Right atrium auricular region (tissue), 2 donors: Measurements from ENCODE around the gene RANBP3. TPM values are rescaled to one million over a fixed set of nuclear protein-coding genes. Genes with fewer than 3 reads are reported as not detected.
A peak's percentile ranks its signal among the peaks of the same experiment; 100 is the strongest.

Experiments used
- DNase-seq: peaks from one replicate; pipeline ENCODE4 v3.0.0-alpha.2; 2019; ENCODE audit warnings: low spot score
- H3K27ac ChIP-seq, 2 donors: fragments of 200-600 bp; sonication (generic); 1 replicate in 1 of 2; 2 replicates in 1 of 2; pipeline ENCODE4 v1.5.1; 2016 to 2019
- H3K27me3 ChIP-seq, 2 donors: fragments of 200-600 bp; sonication (generic); one replicate each; pipeline versions ENCODE4 v1.5.1 to v1.6.0; 2017 to 2019
- H3K36me3 ChIP-seq: fragments of 200-600 bp; sonication (generic); one replicate; pipeline ENCODE4 v1.5.1; 2016
- H3K4me1 ChIP-seq, 2 donors: fragments of 200-600 bp; sonication (generic); one replicate each; pipeline versions ENCODE4 v1.5.1 to v1.6.0; 2017 to 2019
- H3K4me3 ChIP-seq, 2 donors: fragments of 200-600 bp; sonication (generic); 1 replicate in 1 of 2; 2 replicates in 1 of 2; pipeline ENCODE4 v1.5.1; 2017 to 2019; ENCODE audit warnings: mild to moderate bottlenecking in 1 of 2, moderate library complexity in 1 of 2
- H3K9me3 ChIP-seq, 2 donors: fragments of 200-600 bp; sonication (generic); one replicate each; pipeline ENCODE4 v1.5.1; 2019
- total RNA-seq, 2 donors: library from RNA; depleted of rRNA; stranded (reverse); fragments of >200 nt; gene quantifications; one replicate each; pipeline ENCODE4 v1.1.0, GENCODE V29; 2016
- TF ChIP-seq, protein P1 (sequence below), 2 donors: fragments of 200-600 bp; sonication (generic); IDR thresholded peaks; one replicate each; pipeline ENCODE4 v1.5.1; 2019; ENCODE audit warnings: antibody characterized with exemption in 2 of 2

RANBP3 gene
- total RNA-seq, 2 donors from 2014 or later: 53.6 to 54.7 TPM

DNA sequence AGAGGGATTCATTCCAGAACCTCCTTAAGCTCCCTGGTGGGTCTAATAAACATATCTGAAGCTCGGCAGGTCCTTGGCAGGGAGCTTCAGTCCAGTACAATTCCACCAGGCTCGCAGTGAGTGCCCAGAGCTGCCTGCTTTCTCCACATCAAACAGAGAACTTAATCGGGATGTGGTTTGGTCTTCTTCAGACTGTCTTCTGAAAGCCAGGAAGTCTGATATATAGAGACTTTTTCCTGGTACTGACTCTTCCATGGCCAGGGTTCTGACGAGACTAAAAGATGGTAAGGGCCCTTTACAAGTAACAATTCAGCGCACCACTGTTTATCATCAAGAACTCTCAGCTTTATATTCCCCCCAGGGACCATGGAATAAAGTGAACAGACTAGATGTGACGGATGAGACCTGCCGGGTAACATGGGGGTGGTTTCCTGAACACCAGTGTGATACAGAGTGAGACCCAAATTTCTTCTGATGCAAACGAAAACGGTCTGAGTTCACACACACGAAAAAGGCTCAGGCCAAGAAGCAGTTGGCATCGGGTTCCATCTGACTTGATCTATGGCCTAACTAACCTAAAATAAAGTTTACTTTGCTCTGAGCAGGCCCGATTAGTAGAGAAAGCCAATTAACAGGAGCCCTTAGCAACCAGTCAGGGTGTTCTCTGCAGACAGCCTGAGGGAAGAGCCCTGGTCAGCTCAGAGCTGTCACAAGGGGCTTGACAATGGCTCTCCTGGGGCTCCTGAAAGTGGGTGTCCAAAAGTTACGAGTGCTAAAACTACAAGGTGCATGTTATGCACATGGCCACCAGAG lies 29.0 kb downstream of the RANBP3 start:
- Histone ChIP-seq H3K27ac (peak overlapping the region; percentile 5 to 86), H3K36me3 (no peaks in the 10 kb centered on the region), H3K4me3 (no peak overlapping the region)

DNA sequence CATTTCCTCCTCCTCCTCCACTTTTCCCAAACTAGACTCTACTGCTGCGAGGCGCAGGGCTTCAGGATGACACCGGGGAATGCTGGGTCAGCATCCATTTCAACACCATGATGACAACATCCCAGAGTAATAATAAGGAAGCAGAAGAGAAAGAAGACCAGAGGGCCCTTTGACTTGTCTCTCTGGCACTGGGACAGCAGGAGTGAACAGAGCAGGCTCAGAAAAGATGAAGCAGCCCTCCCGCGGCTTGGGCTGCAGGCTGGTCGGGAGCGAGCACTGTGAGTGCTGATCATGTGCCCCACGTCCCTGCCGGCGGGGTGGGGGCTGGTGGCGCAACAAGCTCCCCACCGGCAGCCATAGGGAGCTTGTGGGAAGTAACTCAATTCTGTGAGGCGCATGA lies 30.5 kb downstream of the RANBP3 start:
- Histone ChIP-seq H3K9me3 (no peaks in the 10 kb centered on the region), H3K27me3 (no peaks in the 10 kb centered on the region), H3K4me1 (peaks cover 0 to 84% of the 10 kb centered on the region in 2 donors), H3K4me3 (peak overlapping the region in 1 of 2 donors; percentile 7), H3K27ac (peak overlapping the region; percentile 61 to 86), H3K36me3 (no peaks in the 10 kb centered on the region)
- peak; percentile 82 for DNase-seq
- TF ChIP-seq, protein P1, sequence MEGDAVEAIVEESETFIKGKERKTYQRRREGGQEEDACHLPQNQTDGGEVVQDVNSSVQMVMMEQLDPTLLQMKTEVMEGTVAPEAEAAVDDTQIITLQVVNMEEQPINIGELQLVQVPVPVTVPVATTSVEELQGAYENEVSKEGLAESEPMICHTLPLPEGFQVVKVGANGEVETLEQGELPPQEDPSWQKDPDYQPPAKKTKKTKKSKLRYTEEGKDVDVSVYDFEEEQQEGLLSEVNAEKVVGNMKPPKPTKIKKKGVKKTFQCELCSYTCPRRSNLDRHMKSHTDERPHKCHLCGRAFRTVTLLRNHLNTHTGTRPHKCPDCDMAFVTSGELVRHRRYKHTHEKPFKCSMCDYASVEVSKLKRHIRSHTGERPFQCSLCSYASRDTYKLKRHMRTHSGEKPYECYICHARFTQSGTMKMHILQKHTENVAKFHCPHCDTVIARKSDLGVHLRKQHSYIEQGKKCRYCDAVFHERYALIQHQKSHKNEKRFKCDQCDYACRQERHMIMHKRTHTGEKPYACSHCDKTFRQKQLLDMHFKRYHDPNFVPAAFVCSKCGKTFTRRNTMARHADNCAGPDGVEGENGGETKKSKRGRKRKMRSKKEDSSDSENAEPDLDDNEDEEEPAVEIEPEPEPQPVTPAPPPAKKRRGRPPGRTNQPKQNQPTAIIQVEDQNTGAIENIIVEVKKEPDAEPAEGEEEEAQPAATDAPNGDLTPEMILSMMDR (IDR thresholded peaks at IDR 0.05): no peak

More for the DNA sequence above, 29.0 kb downstream of the RANBP3 start:
- H3K4me1 ChIP-seq: peaks cover 0 to 86% of the 10 kb centered on the region in 2 donors
- H3K27me3 ChIP-seq: no peaks in the 10 kb centered on the region
- H3K9me3 ChIP-seq: no peaks in the 10 kb centered on the region
- no peak for DNase-seq
- TF ChIP-seq, protein P1 (IDR thresholded peaks at IDR 0.05): no peak

GRCh38 chr19:5943623-5944022 lies 34.3 kb downstream of the RANBP3 start:
- Histone ChIP-seq H3K27ac (no peak overlapping the region), H3K27me3 (no peaks in the 10 kb centered on the region), H3K9me3 (no peaks in the 10 kb centered on the region), H3K36me3 (peaks cover 11% of the 10 kb centered on the region), H3K4me3 (no peak overlapping the region), H3K4me1 (peaks cover 0 to 55% of the 10 kb centered on the region in 2 donors)
- TF ChIP-seq, protein P1 (IDR thresholded peaks at IDR 0.05): no peak
- no peak for DNase-seq

DNA sequence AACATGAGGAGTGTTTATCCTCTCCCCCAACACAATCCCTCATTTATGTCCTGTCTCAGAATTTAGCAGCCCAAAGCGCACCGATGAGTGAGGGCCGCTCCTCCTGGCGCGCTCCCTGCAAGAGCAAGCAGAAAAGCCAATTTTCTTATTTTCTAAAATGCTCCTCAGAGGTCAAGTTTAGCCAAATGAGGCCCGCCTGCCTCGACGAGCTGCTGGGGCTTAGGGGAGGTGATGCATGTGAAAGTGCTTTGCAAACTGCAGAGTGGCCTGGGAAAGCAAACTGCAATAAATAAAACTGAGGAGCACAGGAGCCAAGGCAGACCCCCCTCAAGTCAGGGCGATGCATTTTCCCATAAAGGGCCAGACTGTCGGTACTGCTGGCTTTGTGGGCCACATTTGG lies 34.9 kb downstream of the RANBP3 start:
- no peak overlapping the region for H3K27ac ChIP-seq
- H3K4me3 ChIP-seq: no peak overlapping the region
- peaks cover 11% of the 10 kb centered on the region for H3K36me3 ChIP-seq
- H3K27me3 ChIP-seq: no peaks in the 10 kb centered on the region
- TF ChIP-seq, protein P1 (IDR thresholded peaks at IDR 0.05): no peak
- no peak for DNase-seq
- no peaks in the 10 kb centered on the region for H3K9me3 ChIP-seq
- H3K4me1 ChIP-seq: peaks cover 0 to 49% of the 10 kb centered on the region in 2 donors

DNA sequence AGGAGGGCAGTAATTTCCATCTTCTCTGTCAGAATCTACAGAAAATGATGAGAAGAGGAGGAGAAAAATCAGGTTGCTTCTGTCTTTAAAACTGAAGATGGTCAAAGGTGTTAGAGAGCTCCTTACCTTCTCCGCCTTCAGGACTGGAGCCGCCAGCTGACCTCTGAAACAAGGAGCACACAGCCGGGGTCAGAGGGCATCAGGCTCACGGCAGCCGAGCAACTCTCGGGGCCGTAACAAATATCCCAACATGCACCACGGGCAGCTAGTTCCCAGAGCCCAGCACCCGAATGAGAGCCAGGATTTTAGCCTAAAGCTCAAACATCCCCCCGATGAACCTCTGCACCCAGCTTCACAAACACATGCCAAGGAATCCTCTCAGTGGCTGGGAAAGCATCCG lies 36.3 kb downstream of the RANBP3 start:
- DNase-seq: no peak
- TF ChIP-seq, protein P1 (IDR thresholded peaks at IDR 0.05): no peak
- Histone ChIP-seq H3K4me3 (no peak overlapping the region), H3K36me3 (peaks cover 11% of the 10 kb centered on the region), H3K27me3 (no peaks in the 10 kb centered on the region), H3K27ac (no peak overlapping the region), H3K4me1 (peaks cover 0 to 36% of the 10 kb centered on the region in 2 donors), H3K9me3 (no peaks in the 10 kb centered on the region)
